ENCODE measurements around the gene MRPL43. TPM values are rescaled to one million over a fixed set of nuclear protein-coding genes. Genes with fewer than 3 reads are reported as not detected.
A peak's percentile ranks its signal among the peaks of the same experiment; 100 is the strongest.

MRPL43 gene
- total and polyA plus RNA-seq, 2 experiments from 2014 or later, result 60.1 to 112 TPM

DNA sequence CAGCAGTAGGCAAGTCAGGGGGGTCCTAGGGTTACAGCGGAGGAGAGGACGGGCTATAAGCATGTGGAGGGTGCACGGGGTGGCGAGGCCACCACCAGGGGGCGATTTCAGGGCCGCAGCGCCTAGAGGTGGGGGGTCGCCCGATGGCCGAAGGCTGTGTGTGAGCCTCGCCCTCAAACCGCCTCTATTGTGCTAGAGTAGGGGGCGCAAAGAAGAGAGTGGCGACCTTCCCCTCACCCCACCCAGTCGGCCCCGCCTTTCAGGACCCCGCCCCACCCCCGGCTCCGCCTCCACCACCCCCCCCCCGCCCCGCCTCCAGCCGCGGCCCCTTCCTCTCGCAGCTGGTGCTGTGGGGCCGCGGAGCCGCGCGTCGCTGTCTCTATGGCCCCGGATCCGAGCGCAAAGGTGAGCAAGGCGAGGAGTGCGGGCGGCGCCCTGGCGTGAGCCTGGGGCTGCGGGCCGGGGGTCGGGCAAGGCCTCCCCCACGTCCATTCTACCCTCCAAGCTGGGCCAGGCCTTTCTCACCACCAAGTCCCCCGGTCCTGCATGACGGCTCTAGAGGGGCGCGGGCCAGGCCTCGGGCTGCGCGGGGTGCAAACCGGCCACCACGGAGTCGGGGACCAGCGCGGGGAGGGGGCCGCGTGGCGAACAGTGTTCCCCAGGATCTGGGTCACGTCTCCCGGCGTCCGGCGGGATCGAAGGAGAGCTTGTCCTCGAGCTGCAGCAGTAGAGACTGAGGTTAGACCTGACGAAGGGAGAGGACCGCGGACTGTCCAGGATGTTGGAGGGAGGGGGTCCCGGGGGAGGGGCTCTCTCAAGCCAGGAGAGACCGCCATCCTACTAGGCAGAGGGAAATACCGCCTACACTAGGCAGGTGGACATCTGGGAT, 17.9 kb downstream of the MRPL43 start, which contains the start of gene SEMA4G:
SEMA4G (plus strand) TSS at position 318 of the 889 bp plus-strand sequence. CDS start 3,409 bp downstream, outside the sequence.
- peaks cover 24% of the 10 kb centered on the region for H3K4me1 ChIP-seq (ENCODE audit: insufficient read depth)
- peak; percentile 74 for DNase-seq (ENCODE audit: low spot score)
- no peaks in the 10 kb centered on the region for H3K36me3 ChIP-seq (replicated peaks; ENCODE audit: insufficient read depth, low read depth)
- peak within 1 kb of the TSS; percentile 98 for H3K4me2 ChIP-seq
- H3K4me3 ChIP-seq, result peak within 1 kb of the TSS; percentile 96
- TF ChIP-seq EZH2phosphoT487 (IDR thresholded peaks at IDR 0.05; ENCODE audit: low read depth, severe bottlenecking, unreplicated experiment), result no peak
- peak; percentile 67 for TF ChIP-seq CTCF (IDR thresholded peaks at IDR 0.05; ENCODE audit: poor library complexity)
- H3K27ac ChIP-seq, result peak within 1 kb of the TSS; percentile 83
- 3% methylated on average over 36 of the region's 70 CpGs for WGBS (ENCODE audit: low lambda C conversion rate, missing lambda C conversion rate)
- H3K9me3 ChIP-seq (ENCODE audit: low read depth), result no peaks in the 10 kb centered on the region
- no peaks in the 10 kb centered on the region for H3K9me2 ChIP-seq (replicated peaks; ENCODE audit: insufficient read depth)
- peak within 1 kb of the TSS; percentile 93 for H2AFZ ChIP-seq
- H4K20me1 ChIP-seq (ENCODE audit: insufficient read depth, poor library complexity, severe bottlenecking), result no peaks in the 10 kb centered on the region
- H3K79me2 ChIP-seq, result peaks cover 19% of the 10 kb centered on the region
- no peaks in the 10 kb centered on the region for H3K27me3 ChIP-seq

DNA sequence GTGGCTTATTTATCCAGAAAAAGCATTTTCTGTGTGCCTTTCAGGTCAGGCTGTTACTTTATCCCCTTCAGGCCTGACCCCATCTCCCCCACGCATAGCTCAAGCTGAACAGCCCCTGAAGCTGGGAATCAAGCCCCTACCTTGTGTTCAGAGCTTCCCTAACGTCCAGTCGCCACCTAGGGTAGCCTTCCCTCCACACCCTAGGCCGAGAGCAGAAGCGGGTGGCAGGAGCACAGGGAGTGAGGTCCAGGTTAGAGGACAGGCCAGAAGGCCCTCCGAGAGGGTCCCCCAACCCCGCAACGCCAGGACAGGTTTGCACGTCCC, 18.5 kb downstream of the MRPL43 start:
- DNase-seq (ENCODE audit: low spot score), result no peak
- Histone ChIP-seq H3K79me2 (peaks cover 19% of the 10 kb centered on the region), H3K4me1 (ENCODE audit: insufficient read depth) (peaks cover 24% of the 10 kb centered on the region), H3K27ac (no peak overlapping the region), H3K27me3 (no peaks in the 10 kb centered on the region), H2AFZ (peak overlapping the region; percentile 93), H3K4me3 (peak overlapping the region; percentile 96), H3K9me3 (ENCODE audit: low read depth) (no peaks in the 10 kb centered on the region), H3K36me3 (replicated peaks; ENCODE audit: insufficient read depth, low read depth) (no peaks in the 10 kb centered on the region), H4K20me1 (ENCODE audit: insufficient read depth, poor library complexity, severe bottlenecking) (no peaks in the 10 kb centered on the region), H3K9me2 (replicated peaks; ENCODE audit: insufficient read depth) (no peaks in the 10 kb centered on the region), H3K4me2 (peak overlapping the region; percentile 98)
- WGBS (ENCODE audit: low lambda C conversion rate, missing lambda C conversion rate), result 23% methylated on average over 9 of the region's 9 CpGs
- no peak for TF ChIP-seq EZH2 (IDR thresholded peaks at IDR 0.05; ENCODE audit: borderline replicate concordance)
- no peak for TF ChIP-seq EZH2phosphoT487 (IDR thresholded peaks at IDR 0.05; ENCODE audit: low read depth, severe bottlenecking, unreplicated experiment)
- no peak for TF ChIP-seq CTCF (IDR thresholded peaks at IDR 0.05; ENCODE audit: poor library complexity)

DNA sequence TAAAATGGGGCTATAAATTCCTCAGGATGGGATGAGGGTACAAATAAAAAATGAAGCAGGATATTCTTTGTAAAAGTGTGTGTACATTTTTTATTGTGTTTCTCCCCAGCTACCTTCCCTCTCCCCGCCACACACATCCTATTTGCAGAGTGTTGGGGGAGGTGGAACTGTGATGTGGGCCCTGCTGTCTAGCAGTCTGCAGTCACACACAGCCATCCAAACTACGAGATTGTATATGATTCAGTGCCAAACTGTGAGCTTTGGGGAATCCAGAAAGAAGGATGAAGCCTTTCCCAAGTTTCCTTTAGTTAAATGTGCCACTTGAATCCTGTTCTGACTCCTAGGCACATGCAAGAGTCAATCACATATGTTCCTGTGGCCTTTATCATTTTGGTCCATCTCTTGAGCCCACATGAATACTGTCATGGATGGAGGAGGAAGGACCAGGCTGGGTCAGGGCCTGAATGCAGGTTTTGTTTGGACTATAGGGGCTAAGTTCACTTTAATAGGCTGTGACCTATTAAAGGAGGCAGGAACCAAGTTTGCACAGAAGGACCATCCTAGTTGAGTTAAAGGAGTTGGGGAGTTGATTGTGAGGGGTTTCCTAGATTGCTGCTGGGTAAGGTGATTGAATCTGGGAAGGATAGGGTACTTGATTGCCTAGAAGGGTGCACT, 19.1 kb downstream of the MRPL43 start:
- Histone ChIP-seq H3K9me2 (replicated peaks; ENCODE audit: insufficient read depth) (no peaks in the 10 kb centered on the region), H3K36me3 (replicated peaks; ENCODE audit: insufficient read depth, low read depth) (no peaks in the 10 kb centered on the region), H2AFZ (no peak overlapping the region), H4K20me1 (ENCODE audit: insufficient read depth, poor library complexity, severe bottlenecking) (no peaks in the 10 kb centered on the region), H3K4me3 (no peak overlapping the region), H3K4me2 (peak overlapping the region; percentile 98), H3K79me2 (peaks cover 14% of the 10 kb centered on the region), H3K4me1 (ENCODE audit: insufficient read depth) (peaks cover 26% of the 10 kb centered on the region), H3K27me3 (no peaks in the 10 kb centered on the region), H3K9me3 (ENCODE audit: low read depth) (no peaks in the 10 kb centered on the region), H3K27ac (peak overlapping the region; percentile 19)
- DNase-seq (ENCODE audit: low spot score), result no peak
- 84% methylated on average over 2 of the region's 2 CpGs for WGBS (ENCODE audit: low lambda C conversion rate, missing lambda C conversion rate)
- no peak for TF ChIP-seq EZH2phosphoT487 (IDR thresholded peaks at IDR 0.05; ENCODE audit: low read depth, severe bottlenecking, unreplicated experiment)
- no peak for TF ChIP-seq CTCF (IDR thresholded peaks at IDR 0.05; ENCODE audit: poor library complexity)
- no peak for TF ChIP-seq EZH2 (IDR thresholded peaks at IDR 0.05; ENCODE audit: borderline replicate concordance)

Data from hepatocyte (in vitro differentiated cells).